Measurements from ENCODE around the gene TDRD10.
A peak's percentile ranks its signal among the peaks of the same experiment; 100 is the strongest.

The TDRD10 gene

DNA sequence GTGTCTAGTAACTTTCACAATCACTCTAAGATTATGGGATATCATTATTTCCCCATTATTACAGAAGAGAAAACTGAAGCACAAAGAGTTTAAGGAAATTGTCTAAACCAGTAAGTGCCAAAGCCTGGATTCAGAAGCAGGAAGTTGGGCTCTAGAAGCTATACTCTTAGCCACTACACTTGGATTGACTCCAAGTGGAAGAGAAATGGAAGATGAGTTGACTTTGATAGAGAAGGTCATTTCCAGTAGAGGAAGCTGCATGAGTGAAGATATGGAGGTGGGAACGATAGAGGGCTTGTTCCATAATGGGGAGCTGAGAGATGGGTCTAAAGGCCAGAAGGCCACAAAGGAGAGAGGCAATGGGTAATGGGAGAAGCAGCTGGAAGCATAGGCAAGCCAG lies 11.7 kb upstream of the TDRD10 start:
- H2BK15ac ChIP-seq (ENCODE audit: low read length) = no peak overlapping the region
- H2AK5ac ChIP-seq (ENCODE audit: low read depth, low read length) = no peak overlapping the region
- H3K4ac ChIP-seq (ENCODE audit: low read length) = no peak overlapping the region
- H3K9ac ChIP-seq (ENCODE audit: low read depth, low read length, poor library complexity) = no peak overlapping the region
- H2BK120ac ChIP-seq (ENCODE audit: low read depth, low read length) = no peak overlapping the region
- no peak overlapping the region for H2BK5ac ChIP-seq (ENCODE audit: low read length)
- no peak overlapping the region for H4K8ac ChIP-seq (ENCODE audit: low read depth, low read length)
- no peak overlapping the region for H2BK12ac ChIP-seq (ENCODE audit: low read length)
- H2AFZ ChIP-seq (ENCODE audit: low read length) = no peak overlapping the region
- H3K4me2 ChIP-seq (ENCODE audit: insufficient read depth, low read length, poor library complexity, severe bottlenecking) = no peak overlapping the region
- H3K23ac ChIP-seq (ENCODE audit: low read depth, low read length, poor library complexity) = no peak overlapping the region
- no peak overlapping the region for H3K27ac ChIP-seq (replicated peaks; ENCODE audit: low read length)
- no peak overlapping the region for H3K18ac ChIP-seq (ENCODE audit: low read length)
- no CpG with 5 or more reads among the region's 1 CpG for WGBS, 2 donors (ENCODE audit: extremely low coverage in 2 of 2, insufficient read length in 2 of 2, insufficient replicate concordance in 1 of 2)
- no peaks in the 10 kb centered on the region for H3K79me1 ChIP-seq (ENCODE audit: low read depth, low read length)
- no peak for DNase-seq (ENCODE audit: low spot score)
- peaks cover 0 to 40% (median 0%) of the 10 kb centered on the region in 3 experiments for H3K27me3 ChIP-seq (ENCODE audit: control insufficient read depth in 3 of 3, insufficient read depth in 3 of 3, low read depth in 1 of 3, low read length in 3 of 3)
- H3K14ac ChIP-seq (ENCODE audit: low read length) = no peak overlapping the region
- no peaks in the 10 kb centered on the region for H3K9me3 ChIP-seq (replicated peaks in 1 of 2; ENCODE audit: control insufficient read depth in 2 of 2, insufficient read depth in 1 of 2, low read depth in 1 of 2, low read length in 2 of 2)
- no peak overlapping the region for H3K4me3 ChIP-seq (ENCODE audit: low read length in 2 of 2)
- H4K91ac ChIP-seq (ENCODE audit: low read depth, low read length, poor library complexity) = no peak overlapping the region
- peaks cover 3 to 7% of the 10 kb centered on the region in 2 donors for H3K4me1 ChIP-seq (ENCODE audit: control insufficient read depth in 2 of 2, insufficient read depth in 1 of 2, low read depth in 1 of 2, low read length in 2 of 2)
- H3K36me3 ChIP-seq (replicated peaks in 1 of 2; ENCODE audit: control insufficient read depth in 2 of 2, insufficient read depth in 2 of 2, low read length in 2 of 2) = no peaks in the 10 kb centered on the region

DNA sequence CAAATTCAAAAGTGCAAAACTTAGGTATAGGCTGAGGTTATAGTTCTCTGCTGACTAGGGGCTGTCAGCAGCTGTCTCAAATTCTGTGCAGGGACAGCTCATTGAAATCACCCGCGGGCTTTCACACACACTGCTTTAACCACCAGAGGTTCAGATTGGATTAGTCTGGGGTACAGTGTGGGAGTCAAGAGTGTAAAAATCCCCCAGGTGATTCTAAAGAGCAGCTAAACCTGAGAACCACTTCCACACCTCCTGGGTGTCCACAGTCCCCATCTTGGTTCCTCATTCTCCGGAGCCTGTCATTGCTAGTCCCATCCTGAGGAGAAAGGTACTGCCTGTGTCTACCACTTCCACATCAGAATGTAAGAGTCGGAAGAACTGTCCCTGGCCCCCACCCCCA lies 9.9 kb upstream of the TDRD10 start:
- Histone ChIP-seq H3K4ac (ENCODE audit: low read length) (no peak overlapping the region), H3K18ac (ENCODE audit: low read length) (no peak overlapping the region), H2AFZ (ENCODE audit: low read length) (no peak overlapping the region), H4K91ac (ENCODE audit: low read depth, low read length, poor library complexity) (no peak overlapping the region), H4K8ac (ENCODE audit: low read depth, low read length) (no peak overlapping the region), H3K36me3 (replicated peaks in 1 of 2; ENCODE audit: control insufficient read depth in 2 of 2, insufficient read depth in 2 of 2, low read length in 2 of 2) (no peaks in the 10 kb centered on the region), H3K27me3 (ENCODE audit: control insufficient read depth in 3 of 3, insufficient read depth in 3 of 3, low read depth in 1 of 3, low read length in 3 of 3) (peaks cover 0 to 40% (median 0%) of the 10 kb centered on the region in 3 experiments), H3K79me1 (ENCODE audit: low read depth, low read length) (no peaks in the 10 kb centered on the region), H3K9me3 (replicated peaks in 1 of 2; ENCODE audit: control insufficient read depth in 2 of 2, insufficient read depth in 1 of 2, low read depth in 1 of 2, low read length in 2 of 2) (no peaks in the 10 kb centered on the region), H3K4me3 (ENCODE audit: low read length in 2 of 2) (no peak overlapping the region), H3K4me1 (ENCODE audit: control insufficient read depth in 2 of 2, insufficient read depth in 1 of 2, low read depth in 1 of 2, low read length in 2 of 2) (peaks cover 8 to 9% of the 10 kb centered on the region in 2 donors), H3K9ac (ENCODE audit: low read depth, low read length, poor library complexity) (no peak overlapping the region), H2BK15ac (ENCODE audit: low read length) (peak overlapping the region; percentile 53), H2BK12ac (ENCODE audit: low read length) (no peak overlapping the region), H3K23ac (ENCODE audit: low read depth, low read length, poor library complexity) (peak overlapping the region; percentile 9), H3K14ac (ENCODE audit: low read length) (no peak overlapping the region), H2BK120ac (ENCODE audit: low read depth, low read length) (no peak overlapping the region), H2AK5ac (ENCODE audit: low read depth, low read length) (no peak overlapping the region), H2BK5ac (ENCODE audit: low read length) (no peak overlapping the region), H3K27ac (replicated peaks; ENCODE audit: low read length) (no peak overlapping the region), H3K4me2 (ENCODE audit: insufficient read depth, low read length, poor library complexity, severe bottlenecking) (no peak overlapping the region)
- DNase-seq (ENCODE audit: low spot score) = no peak
- WGBS, 2 donors (ENCODE audit: extremely low coverage in 2 of 2, insufficient read length in 2 of 2, insufficient replicate concordance in 1 of 2) = no CpG with 5 or more reads among the region's 4 CpGs

DNA sequence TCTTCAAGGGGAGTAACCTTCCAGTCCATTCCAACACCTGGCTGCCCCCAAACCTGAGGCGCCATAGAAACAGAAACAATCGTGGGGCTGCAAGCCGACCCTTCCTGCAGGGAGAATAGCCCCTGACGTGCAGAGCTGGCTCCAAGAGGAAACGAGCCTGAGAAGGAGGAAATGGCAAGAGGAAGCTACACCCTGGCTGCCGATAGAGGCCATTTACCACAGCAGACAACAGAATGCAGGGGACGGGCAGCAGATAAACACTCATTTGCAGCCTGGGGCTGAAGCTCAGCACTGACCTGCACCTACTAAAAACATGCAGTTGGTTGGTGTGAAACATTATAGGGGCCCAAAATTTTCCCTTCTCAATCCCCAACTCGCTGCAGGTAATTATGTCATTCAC lies 8.7 kb upstream of the TDRD10 start:
- no peak overlapping the region for H3K14ac ChIP-seq (ENCODE audit: low read length)
- WGBS, 2 donors (ENCODE audit: extremely low coverage in 2 of 2, insufficient read length in 2 of 2, insufficient replicate concordance in 1 of 2) = no CpG with 5 or more reads among the region's 8 CpGs
- no peak overlapping the region for H2BK5ac ChIP-seq (ENCODE audit: low read length)
- DNase-seq (ENCODE audit: low spot score) = no peak
- H3K27ac ChIP-seq (replicated peaks; ENCODE audit: low read length) = no peak overlapping the region
- H3K36me3 ChIP-seq (replicated peaks in 1 of 2; ENCODE audit: control insufficient read depth in 2 of 2, insufficient read depth in 2 of 2, low read length in 2 of 2) = no peaks in the 10 kb centered on the region
- H3K18ac ChIP-seq (ENCODE audit: low read length) = no peak overlapping the region
- no peak overlapping the region for H2BK120ac ChIP-seq (ENCODE audit: low read depth, low read length)
- no peak overlapping the region for H4K8ac ChIP-seq (ENCODE audit: low read depth, low read length)
- no peak overlapping the region for H3K23ac ChIP-seq (ENCODE audit: low read depth, low read length, poor library complexity)
- peak overlapping the region; percentile 83 for H2AFZ ChIP-seq (ENCODE audit: low read length)
- H3K79me1 ChIP-seq (ENCODE audit: low read depth, low read length) = no peaks in the 10 kb centered on the region
- no peaks in the 10 kb centered on the region for H3K9me3 ChIP-seq (replicated peaks in 1 of 2; ENCODE audit: control insufficient read depth in 2 of 2, insufficient read depth in 1 of 2, low read depth in 1 of 2, low read length in 2 of 2)
- H3K4me2 ChIP-seq (ENCODE audit: insufficient read depth, low read length, poor library complexity, severe bottlenecking) = no peak overlapping the region
- peaks cover 8 to 13% of the 10 kb centered on the region in 2 donors for H3K4me1 ChIP-seq (ENCODE audit: control insufficient read depth in 2 of 2, insufficient read depth in 1 of 2, low read depth in 1 of 2, low read length in 2 of 2)
- H2AK5ac ChIP-seq (ENCODE audit: low read depth, low read length) = no peak overlapping the region
- H3K4ac ChIP-seq (ENCODE audit: low read length) = no peak overlapping the region
- no peak overlapping the region for H4K91ac ChIP-seq (ENCODE audit: low read depth, low read length, poor library complexity)
- no peak overlapping the region for H2BK15ac ChIP-seq (ENCODE audit: low read length)
- H2BK12ac ChIP-seq (ENCODE audit: low read length) = no peak overlapping the region
- peak overlapping the region in 1 of 2 donors; percentile 14 for H3K4me3 ChIP-seq (ENCODE audit: low read length in 2 of 2)
- no peak overlapping the region for H3K9ac ChIP-seq (ENCODE audit: low read depth, low read length, poor library complexity)
- H3K27me3 ChIP-seq (ENCODE audit: control insufficient read depth in 3 of 3, insufficient read depth in 3 of 3, low read depth in 1 of 3, low read length in 3 of 3) = peaks cover 0 to 40% (median 0%) of the 10 kb centered on the region in 3 experiments

DNA sequence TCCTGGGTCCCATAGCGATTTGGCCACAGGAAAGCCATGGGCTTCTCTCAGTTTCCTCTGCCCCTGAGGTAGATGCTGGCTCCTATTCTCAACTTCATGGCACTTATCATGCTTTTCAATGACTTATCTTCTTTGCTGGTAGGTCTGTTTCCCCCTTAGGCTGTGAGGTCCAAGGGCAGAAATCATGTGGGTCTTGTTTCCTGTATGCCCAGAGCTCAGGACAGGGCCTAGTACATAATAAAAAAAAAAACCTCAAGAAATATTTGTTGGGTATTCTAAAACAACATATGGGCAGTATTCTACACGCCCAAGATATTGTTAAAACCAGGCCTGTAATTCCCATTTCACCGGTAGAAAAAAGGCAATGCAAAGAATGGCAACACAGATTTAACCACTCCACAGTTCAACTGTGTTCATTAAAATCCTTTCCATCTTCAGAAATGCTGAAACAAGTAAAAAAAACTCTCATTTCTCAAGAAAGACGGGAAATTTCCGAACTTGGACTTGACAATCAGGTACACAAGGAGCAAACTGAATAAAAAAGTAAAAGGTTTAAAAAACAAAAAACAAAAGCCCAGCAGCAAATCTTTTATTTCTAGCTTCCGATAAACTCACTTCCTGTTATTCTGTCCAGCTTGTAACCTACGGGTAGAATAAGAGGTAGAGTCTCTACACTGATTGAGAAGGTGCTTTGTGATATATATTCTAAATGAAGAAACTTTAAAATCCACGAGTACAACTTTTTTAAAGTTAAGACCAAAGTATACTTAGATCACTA lies 6.3 kb upstream of the TDRD10 start:
- Histone ChIP-seq H2BK5ac (ENCODE audit: low read length) (no peak overlapping the region), H3K36me3 (replicated peaks in 1 of 2; ENCODE audit: control insufficient read depth in 2 of 2, insufficient read depth in 2 of 2, low read length in 2 of 2) (no peaks in the 10 kb centered on the region), H2AFZ (ENCODE audit: low read length) (no peak overlapping the region), H3K4me1 (ENCODE audit: control insufficient read depth in 2 of 2, insufficient read depth in 1 of 2, low read depth in 1 of 2, low read length in 2 of 2) (peaks cover 8 to 13% of the 10 kb centered on the region in 2 donors), H3K4ac (ENCODE audit: low read length) (no peak overlapping the region), H3K9me3 (replicated peaks in 1 of 2; ENCODE audit: control insufficient read depth in 2 of 2, insufficient read depth in 1 of 2, low read depth in 1 of 2, low read length in 2 of 2) (peaks cover 0 to 2% of the 10 kb centered on the region in 2 donors), H4K91ac (ENCODE audit: low read depth, low read length, poor library complexity) (no peak overlapping the region), H2AK5ac (ENCODE audit: low read depth, low read length) (no peak overlapping the region), H3K9ac (ENCODE audit: low read depth, low read length, poor library complexity) (no peak overlapping the region), H3K4me2 (ENCODE audit: insufficient read depth, low read length, poor library complexity, severe bottlenecking) (no peak overlapping the region), H3K23ac (ENCODE audit: low read depth, low read length, poor library complexity) (no peak overlapping the region), H2BK12ac (ENCODE audit: low read length) (no peak overlapping the region), H3K79me1 (ENCODE audit: low read depth, low read length) (no peaks in the 10 kb centered on the region), H3K4me3 (ENCODE audit: low read length in 2 of 2) (no peak overlapping the region), H2BK120ac (ENCODE audit: low read depth, low read length) (no peak overlapping the region), H2BK15ac (ENCODE audit: low read length) (no peak overlapping the region), H3K14ac (ENCODE audit: low read length) (no peak overlapping the region), H3K27me3 (ENCODE audit: control insufficient read depth in 3 of 3, insufficient read depth in 3 of 3, low read depth in 1 of 3, low read length in 3 of 3) (peaks cover 9 to 49% (median 17%) of the 10 kb centered on the region in 3 experiments), H4K8ac (ENCODE audit: low read depth, low read length) (no peak overlapping the region), H3K27ac (replicated peaks; ENCODE audit: low read length) (no peak overlapping the region), H3K18ac (ENCODE audit: low read length) (no peak overlapping the region)
- no peak for DNase-seq (ENCODE audit: low spot score)
- no CpG with 5 or more reads among the region's 8 CpGs for WGBS, 2 donors (ENCODE audit: extremely low coverage in 2 of 2, insufficient read length in 2 of 2, insufficient replicate concordance in 1 of 2)
